ENCODE data around the gene ACE. TPM values are rescaled to one million over a fixed set of nuclear protein-coding genes. Genes with fewer than 3 reads are reported as not detected.
A peak's percentile ranks its signal among the peaks of the same experiment; 100 is the strongest.

Gene ACE
- total and polyA plus RNA-seq, 2 experiments from 2014 or later = 0.82 to 9.1 TPM

- Histone ChIP-seq H3K36me3 (ENCODE audit: insufficient read depth) (no peaks in the 10 kb centered on the region), H4K20me1 (replicated peaks; ENCODE audit: insufficient read depth) (no peaks in the 10 kb centered on the region), H3K27me3 (ENCODE audit: insufficient read depth) (peaks cover 19% of the 10 kb centered on the region), H3K4me3 (no peak overlapping the region), H3F3A (replicated peaks; ENCODE audit: low read depth) (0 out of 2 replicates have a peak, but pooled peaks cover 5% of the 10 kb centered on the region), H3K9me2 (ENCODE audit: insufficient read depth) (no peaks in the 10 kb centered on the region), H3K79me2 (replicated peaks; ENCODE audit: insufficient read depth) (no peaks in the 10 kb centered on the region), H3K4me1 (ENCODE audit: insufficient read depth) (peaks cover 24% of the 10 kb centered on the region), H3K27ac (ENCODE audit: low read depth) (no peak overlapping the region), H2AFZ (peak overlapping the region; percentile 52; the same call in 1 of the 2 replicates), H3K4me2 (no peak overlapping the region)
- H3K9me3 Mint-ChIP-seq = no peaks in the 10 kb centered on the region; the same call in 2 of the 3 replicates
- DNase-seq (ENCODE audit: low spot score) (no peak), ATAC-seq (no peak)
- peaks cover 30% of the 10 kb centered on the region for H3K4me1 Mint-ChIP-seq
- no peak overlapping the region for H3K27ac Mint-ChIP-seq
- H3K4me3 Mint-ChIP-seq = no peak overlapping the region
- no peaks in the 10 kb centered on the region; the same call in 2 of the 3 replicates for H3K36me3 Mint-ChIP-seq (ENCODE audit: low read depth)
- TF ChIP-seq CREB1 (CRISPR knock-in tag; IDR thresholded peaks at IDR 0.05; ENCODE audit: low read depth) (no peak), EZH2 (IDR thresholded peaks at IDR 0.05; ENCODE audit: low read depth, unreplicated experiment) (no peak), ZNF114 (CRISPR knock-in tag; IDR thresholded peaks at IDR 0.05) (no peak), NANOG (IDR thresholded peaks at IDR 0.05; ENCODE audit: borderline replicate concordance) (no peak), POLR2AphosphoS5 (IDR thresholded peaks at IDR 0.05; ENCODE audit: low read depth) (no peak), STAT1 (IDR thresholded peaks at IDR 0.05; ENCODE audit: unreplicated experiment) (no peak), CTCF (conservative IDR thresholded peaks at IDR 0.05; ENCODE audit: low read depth in 2 of 2) (no peak), EZH2phosphoT487 (IDR thresholded peaks at IDR 0.05; ENCODE audit: unreplicated experiment) (no peak), ZNF462 (CRISPR knock-in tag; IDR thresholded peaks at IDR 0.05) (no peak), ZNF331 (CRISPR knock-in tag; IDR thresholded peaks at IDR 0.05; ENCODE audit: low read depth) (no peak)
- TF ChIP-seq, protein P1, sequence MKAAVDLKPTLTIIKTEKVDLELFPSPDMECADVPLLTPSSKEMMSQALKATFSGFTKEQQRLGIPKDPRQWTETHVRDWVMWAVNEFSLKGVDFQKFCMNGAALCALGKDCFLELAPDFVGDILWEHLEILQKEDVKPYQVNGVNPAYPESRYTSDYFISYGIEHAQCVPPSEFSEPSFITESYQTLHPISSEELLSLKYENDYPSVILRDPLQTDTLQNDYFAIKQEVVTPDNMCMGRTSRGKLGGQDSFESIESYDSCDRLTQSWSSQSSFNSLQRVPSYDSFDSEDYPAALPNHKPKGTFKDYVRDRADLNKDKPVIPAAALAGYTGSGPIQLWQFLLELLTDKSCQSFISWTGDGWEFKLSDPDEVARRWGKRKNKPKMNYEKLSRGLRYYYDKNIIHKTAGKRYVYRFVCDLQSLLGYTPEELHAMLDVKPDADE (IDR thresholded peaks at IDR 0.05) = no peak
- TF ChIP-seq, protein P2, sequence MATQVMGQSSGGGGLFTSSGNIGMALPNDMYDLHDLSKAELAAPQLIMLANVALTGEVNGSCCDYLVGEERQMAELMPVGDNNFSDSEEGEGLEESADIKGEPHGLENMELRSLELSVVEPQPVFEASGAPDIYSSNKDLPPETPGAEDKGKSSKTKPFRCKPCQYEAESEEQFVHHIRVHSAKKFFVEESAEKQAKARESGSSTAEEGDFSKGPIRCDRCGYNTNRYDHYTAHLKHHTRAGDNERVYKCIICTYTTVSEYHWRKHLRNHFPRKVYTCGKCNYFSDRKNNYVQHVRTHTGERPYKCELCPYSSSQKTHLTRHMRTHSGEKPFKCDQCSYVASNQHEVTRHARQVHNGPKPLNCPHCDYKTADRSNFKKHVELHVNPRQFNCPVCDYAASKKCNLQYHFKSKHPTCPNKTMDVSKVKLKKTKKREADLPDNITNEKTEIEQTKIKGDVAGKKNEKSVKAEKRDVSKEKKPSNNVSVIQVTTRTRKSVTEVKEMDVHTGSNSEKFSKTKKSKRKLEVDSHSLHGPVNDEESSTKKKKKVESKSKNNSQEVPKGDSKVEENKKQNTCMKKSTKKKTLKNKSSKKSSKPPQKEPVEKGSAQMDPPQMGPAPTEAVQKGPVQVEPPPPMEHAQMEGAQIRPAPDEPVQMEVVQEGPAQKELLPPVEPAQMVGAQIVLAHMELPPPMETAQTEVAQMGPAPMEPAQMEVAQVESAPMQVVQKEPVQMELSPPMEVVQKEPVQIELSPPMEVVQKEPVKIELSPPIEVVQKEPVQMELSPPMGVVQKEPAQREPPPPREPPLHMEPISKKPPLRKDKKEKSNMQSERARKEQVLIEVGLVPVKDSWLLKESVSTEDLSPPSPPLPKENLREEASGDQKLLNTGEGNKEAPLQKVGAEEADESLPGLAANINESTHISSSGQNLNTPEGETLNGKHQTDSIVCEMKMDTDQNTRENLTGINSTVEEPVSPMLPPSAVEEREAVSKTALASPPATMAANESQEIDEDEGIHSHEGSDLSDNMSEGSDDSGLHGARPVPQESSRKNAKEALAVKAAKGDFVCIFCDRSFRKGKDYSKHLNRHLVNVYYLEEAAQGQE (IDR thresholded peaks at IDR 0.05; ENCODE audit: unreplicated experiment) = no peak
- peaks cover 37% of the 10 kb centered on the region for H3K27me3 Mint-ChIP-seq (ENCODE audit: insufficient read depth, low read depth, poor library complexity)
Observed at GRCh38 chr17:63479495-63480184, 2.8 kb downstream of the ACE start.
